Measurements from ENCODE around the gene SLC35B2.

Gene SLC35B2

DNA sequence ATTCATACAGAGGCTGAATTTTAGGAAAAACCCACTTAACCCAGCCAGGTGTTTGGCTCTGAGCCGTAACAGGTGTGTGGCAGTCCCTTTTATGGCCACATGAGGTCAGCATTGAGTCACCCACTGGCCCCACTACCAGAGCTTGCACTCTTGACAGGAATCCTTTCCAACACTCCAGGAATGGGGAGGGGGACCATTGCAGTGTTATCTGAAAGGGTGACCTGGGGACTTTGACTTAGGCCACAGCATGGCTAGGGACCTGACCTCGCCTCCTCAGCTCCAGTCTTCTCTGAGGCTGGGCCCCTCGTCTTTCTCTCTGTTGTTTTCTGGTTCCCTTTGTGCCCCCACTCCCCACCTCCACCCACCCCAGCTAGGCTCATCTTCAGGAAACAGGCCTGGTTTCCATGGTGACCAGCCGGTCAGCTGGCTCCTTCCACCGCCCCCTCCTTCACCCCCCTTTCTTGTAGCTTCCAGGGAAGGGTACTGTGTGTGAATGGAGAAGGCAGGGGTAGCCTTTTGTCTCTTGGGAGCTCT, 10.8 kb upstream of the SLC35B2 start:
- DNase-seq (ENCODE audit: low read depth in 2 of 3, low spot score in 2 of 3) = no peak

DNA sequence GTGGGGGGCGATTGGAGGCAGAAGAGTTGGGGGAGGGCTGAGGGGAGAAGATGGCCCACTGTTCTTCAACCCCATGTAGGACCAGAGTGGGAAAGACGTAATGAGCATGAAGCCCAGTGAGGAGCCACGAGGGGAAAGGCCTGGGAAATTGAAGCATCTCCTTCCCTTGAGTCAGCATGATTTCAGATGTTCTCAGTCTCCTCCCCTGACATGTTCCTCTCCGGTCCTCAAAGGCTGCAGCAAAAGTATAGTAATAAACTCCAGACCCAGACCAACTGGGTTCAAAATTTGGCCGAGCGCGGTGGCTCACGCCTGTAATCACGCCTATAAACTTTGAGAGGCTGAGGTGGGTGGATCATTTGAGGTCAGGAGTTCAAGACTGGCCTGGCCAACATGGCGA, 9.9 kb upstream of the SLC35B2 start:
- DNase-seq (ENCODE audit: low read depth in 2 of 3, low spot score in 2 of 3) = no peak

DNA sequence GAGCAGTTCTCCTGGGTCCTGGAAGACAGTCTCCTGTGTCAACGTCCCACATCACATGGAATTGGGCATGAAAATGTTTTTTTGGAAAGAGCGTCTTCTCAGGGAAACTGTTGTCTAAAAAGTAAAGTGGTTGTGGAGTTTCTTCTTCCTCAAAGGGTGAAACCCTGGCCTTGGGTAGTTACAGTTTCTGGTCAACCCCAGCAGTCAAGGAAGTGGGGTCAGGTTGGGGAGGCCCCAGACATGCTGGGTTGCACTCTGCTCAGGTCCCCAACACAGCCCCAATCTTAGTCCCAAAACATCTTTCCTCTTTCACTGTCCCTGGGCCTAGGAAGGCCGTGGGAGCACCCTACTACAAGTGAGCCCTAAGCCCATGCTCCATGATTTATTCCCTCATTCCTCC, 9.0 kb upstream of the SLC35B2 start:
- DNase-seq (ENCODE audit: low read depth in 2 of 3, low spot score in 2 of 3) = no peak

DNA sequence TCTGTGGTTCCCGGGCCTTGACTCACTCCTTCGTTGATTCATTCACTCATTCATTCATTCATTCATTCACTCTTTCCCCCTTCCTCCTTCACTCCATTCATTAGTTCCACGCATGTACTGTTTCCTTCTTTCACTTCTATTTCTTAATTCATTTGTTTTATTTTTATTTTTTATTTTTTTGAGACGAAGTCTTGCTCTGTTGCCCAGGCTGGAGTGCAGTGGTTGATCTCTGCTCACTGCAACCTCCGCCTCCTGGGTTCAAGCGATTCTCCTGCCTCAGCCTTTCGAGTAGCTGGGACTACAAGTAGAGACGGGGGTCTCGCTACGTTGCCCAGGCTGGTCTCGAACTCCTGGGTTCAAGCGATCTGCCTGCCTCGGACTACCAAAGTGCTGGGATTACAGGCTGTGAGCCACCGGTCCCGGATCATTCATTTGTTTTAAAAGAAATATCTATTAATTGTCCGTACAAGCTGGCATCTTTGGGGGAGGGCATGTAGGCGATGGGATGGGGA, 8.4 kb upstream of the SLC35B2 start:
- no peak for DNase-seq (ENCODE audit: low read depth in 2 of 3, low spot score in 2 of 3)

DNA sequence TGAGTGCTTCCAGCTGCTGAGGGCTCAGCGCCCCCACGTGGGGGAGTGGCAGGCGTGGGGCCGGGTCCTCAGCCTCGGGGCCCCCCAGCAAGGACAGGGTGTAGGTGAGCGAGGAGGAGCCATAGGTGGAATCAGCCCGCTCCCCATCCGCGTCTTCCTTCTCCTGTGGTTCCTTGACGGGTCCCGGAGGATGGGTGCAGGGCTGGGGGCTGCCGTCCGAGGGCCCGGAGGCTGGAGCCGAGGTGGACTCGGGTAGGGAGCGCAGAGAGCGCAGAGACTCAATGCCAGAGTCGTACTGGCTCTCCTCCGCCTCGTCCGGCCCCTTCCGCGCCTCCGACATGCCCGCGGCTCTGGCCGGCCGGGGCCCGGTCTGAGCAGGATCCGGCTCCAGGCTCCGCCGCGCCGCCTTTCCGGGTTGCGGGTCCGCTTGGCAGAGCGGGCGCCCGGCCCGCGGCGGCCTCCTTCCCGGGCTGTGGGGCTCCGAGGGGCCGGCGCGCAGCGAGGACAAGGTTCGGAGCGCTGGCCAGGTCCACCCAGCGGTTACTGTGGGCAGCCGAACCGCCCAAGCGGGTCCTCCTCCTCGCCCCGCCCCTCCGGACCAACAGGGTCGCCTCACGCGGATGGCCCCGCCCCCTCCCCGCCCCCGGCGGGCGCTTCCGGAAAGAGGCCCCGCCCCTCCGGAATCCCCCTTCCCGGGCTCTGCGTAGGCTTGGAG, 7.8 kb upstream of the SLC35B2 start, which contains the start of gene NFKBIE:
NFKBIE (minus strand) TSS at position 545 of the 715 bp plus-strand sequence; CDS start at position 340, 205 bp downstream.
- DNase-seq (ENCODE audit: low read depth in 2 of 3, low spot score in 2 of 3) = peak; percentile 97 to 99 (median 97)

DNA sequence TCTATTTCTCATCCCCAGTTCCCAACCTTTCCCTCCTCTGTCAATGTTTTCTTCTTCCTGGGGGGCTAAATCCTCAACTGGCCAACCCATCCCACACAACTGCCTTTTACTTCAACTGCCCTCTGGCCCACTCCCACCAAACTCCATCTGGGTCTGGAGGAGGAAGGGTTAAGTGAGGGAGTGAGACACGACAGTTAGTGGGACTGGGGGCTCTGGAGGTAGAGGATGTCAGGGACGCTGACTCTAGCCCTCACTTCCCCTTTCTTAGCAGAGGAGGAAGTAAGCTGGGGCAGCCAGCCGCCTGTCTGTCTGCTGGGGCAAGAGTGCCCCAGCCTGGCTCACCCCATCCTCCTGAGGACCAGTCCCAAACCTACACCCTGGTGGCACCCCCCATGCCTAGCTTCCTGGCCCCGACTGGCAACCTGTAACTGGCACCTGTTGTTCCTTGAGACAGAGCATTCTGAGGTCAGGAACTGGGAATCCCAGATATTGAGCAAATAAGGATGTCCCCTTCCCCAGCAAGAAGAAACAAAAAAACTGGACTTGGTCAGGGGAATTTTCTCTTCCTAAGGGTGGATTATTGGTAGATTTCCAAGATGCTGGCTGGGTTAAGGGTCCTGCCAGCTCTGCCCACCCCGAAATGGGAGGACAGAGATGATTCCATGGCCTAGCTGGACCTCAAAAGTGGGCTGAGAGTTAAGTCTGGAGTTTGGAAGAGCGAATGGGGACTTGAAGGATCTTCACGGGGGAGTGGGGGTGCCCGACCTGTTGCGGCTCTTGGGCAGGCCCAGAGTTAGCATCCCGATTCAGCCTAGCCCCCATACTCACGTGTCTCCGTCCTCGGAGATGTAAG, 7.1 kb upstream of the SLC35B2 start:
- no peak for DNase-seq (ENCODE audit: low read depth in 2 of 3, low spot score in 2 of 3)

DNA sequence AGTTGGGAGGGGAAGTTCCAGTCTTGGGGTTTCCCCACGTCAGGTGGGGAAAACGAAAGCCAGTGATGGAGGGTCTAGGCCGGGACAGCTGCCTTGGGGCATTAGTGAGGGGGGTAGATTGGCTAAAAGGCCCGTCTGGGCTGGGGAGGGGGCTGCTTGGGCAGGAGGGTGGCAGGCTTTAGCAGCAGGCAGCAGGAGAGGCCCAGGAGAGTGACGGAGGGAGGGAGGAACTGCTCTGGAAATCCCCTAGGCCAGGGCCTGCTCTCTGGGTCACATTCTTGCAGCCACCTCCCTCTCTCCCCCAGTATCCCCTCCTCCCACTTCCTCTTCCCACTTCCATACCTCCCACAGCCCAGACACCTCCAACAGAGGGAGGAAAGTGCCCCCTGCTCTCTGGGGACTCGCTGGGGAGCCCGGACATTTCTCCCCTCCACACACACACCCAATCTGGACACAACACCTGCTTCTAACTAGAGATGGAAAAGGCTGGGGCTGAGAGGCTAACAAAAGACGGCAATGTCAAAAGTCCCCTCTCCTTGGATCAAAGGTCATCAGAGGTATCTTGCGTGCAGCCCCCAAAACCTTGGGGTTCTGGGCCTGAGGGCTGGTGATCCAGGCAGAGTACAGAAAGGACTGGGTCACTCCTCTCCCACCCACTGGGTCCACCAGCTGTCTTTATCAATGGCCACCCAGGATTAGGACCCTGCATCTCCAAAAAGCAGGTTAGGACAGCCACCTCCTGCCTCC, 6.2 kb upstream of the SLC35B2 start:
- DNase-seq (ENCODE audit: low read depth in 2 of 3, low spot score in 2 of 3) = no peak

DNA sequence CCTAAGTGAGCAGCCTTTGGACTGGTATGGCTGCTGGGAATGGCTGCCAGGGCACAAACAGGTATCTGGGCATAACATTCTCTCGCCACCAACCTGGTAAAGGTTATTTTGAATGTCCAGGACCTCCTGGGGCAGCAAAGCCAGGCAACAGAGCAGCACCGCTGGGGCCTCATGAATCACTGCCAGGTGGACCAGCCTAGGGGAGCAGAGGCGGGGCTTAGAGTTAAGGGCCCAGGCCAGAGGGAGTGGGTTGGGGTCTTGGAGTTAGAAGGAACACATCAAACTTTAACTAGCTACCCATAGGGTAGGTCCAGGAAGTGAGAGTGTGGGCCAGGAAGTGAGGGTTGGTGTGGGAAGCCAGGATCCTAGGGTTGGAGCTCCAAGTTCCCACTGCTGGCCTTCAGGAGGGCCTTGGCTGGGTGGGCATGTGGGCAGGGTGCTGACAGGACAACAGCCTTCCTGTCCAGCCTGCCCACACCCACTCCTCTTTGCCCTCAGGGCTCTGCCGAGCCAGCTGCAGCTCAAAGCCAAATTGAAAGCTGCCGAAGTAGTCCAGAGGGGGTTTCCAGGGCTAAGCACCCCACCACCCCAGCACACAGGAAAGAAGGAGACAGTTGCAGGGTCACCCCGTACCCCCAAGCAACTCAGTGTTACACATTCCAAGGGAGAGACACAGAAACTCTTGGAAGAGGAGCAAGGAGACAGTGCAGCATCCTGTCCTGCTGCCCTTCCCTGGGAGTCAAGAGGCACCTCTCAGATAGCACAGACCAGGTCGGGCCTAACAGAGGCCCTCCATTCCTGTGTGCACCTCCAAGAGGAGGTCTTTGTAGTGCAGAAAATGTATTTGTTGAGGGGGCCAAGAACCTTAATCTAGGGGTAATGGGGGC, 5.4 kb upstream of the SLC35B2 start:
- no peak for DNase-seq (ENCODE audit: low read depth in 2 of 3, low spot score in 2 of 3)

DNA sequence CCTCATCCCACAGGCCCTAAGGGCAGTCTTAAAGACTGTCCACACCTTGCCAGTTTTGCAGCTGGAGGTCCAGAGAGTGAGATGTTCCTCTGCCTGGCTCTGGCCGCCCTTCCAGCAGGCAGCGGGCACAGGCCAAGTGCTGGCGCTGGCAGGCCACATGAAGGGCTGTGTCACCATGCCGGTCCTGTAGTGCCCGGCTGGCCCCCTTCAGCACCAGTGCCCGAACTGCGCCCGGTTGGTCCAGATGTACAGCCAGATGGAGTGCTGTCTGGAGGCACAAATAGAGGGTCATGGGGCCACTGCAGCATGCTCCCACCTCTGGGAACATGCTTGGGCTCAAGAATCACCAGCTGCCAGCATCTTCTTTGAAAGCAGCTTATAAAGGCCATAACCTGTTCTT, 4.3 kb upstream of the SLC35B2 start:
- no peak for DNase-seq (ENCODE audit: low read depth in 2 of 3, low spot score in 2 of 3)

DNA sequence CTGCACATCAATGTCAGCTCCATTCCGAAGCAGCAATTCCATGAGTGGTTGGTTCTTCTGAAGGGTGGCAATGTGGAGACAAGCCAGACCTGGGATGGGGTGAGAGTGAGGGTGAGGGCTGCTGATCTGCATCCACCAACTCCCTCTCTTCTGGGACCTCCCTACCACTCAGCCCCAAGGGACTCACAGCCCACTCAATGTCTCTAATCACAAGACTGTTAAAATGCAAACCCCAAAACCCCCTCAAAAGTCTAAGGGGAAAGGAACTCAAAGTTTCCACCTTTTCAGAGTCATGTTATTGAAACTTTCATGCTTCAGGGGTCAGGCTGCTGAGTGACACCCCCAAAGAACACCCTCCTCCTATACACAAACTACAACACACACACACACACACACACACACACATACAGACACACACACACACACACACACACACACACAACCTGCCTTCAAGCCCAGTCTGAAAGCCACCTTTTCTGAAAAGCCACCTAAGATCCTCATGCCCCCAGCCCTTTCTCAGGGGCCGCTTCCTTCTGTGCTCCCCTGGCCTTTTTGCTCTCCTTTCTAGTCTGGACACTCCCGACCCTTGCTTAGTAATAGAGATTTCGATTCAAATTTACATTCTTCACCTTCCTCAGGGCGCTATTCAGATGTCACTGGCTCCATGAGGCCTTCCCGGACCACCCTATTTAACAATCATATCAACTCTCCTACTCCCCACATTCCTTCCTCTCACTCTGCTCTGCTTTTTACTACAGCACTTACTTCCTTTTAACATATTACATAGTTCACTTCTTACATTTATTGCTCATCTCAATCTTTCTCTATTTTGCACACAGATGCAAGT, 3.3 kb upstream of the SLC35B2 start:
- no peak for DNase-seq (ENCODE audit: low read depth in 2 of 3, low spot score in 2 of 3)

DNA sequence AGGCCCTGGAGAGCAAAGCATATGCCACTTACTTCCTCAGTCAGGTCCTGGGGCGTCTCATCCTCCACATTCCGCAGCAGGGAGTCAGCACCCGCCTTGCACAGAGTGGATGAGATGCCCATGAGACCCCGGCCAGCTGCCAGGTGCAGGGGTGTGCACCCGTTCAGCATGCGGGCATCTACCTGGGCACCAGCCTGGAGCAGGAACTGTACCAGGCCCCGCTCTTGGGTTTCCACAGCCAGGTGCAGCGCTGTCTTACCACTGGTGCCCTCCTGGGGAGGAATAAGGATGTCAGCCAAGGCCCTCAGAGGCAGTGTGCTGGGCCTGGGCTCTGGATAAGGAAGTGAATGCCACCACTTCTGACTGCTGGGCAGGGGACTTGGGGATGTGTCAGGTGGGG, 2.7 kb upstream of the SLC35B2 start:
- no peak for DNase-seq (ENCODE audit: low read depth in 2 of 3, low spot score in 2 of 3)

DNA sequence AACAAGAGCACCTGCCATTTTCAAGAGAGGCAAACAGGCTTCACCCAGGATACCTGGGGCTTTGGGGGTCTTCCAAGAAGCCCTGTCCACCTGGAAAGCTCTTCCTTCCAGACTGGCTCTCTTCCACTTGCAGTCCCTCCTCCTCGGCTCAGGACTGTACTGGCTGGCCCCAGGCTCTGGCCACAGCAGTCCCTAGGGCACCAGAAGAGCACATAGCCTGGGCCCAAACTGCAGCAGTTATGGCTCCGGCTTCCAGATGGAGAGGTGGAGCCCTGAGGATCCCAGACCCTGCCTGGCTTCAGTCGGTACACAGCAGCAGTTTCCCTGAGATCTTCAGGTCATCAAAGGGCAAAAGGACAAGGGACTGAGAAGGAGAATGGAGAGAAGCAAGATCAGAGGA, 1.6 kb upstream of the SLC35B2 start:
- DNase-seq (ENCODE audit: low read depth in 2 of 3, low spot score in 2 of 3) = no peak

DNA sequence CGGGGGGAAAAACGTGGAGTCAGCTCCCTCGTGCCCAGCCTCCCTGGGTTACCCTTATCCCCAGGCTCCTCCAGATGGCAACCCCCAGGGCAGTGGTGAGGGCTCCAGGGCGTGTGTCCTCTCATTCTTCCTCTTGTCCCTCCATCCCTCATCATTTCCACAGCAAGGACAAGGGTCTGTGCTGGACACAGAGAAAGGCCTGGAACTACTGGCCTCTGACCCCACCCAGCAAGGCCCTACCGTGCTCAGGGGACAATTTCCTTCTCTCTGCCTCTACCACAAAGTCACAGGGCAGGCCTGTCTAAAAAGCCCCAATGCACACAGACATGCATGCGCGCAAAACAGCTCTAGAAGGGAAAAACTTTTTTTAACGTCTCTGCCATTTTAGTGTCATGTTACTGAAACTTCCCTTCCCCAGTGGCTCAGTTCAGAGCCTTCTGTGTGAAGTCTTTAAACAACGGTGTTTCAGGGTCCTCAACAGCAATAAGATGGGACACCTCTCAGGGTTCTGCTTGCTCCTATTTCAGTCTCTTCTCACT, 1.1 kb upstream of the SLC35B2 start:
- DNase-seq (ENCODE audit: low read depth in 2 of 3, low spot score in 2 of 3) = no peak

DNA sequence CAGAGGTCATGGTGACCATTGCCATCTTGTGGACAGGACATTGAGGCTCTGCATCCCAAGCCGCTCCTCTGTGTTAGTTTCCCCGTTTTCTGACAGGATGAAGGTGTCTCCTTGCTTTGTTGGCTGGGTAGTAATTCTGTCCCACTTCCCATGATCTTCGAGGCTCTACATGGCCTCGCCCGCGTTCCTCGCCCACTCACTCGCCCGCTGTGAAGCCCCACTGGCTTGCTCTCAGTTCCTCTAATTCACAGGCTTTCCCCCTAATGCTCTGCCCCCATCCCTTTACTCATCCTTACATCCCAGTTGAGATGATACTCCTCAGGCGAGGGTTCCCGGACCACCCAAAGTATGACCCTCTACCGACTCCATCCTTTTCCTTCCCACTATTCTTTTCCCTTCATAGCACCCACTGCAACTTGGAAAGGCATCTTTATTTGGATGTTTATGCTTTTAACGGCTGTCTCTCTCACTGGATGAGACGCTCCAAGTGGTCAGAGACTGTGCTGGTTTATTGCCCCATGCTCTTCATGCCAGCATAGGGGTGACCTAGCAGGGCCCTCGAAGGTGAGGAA, 511 bp upstream of the SLC35B2 start:
- DNase-seq (ENCODE audit: low read depth in 2 of 3, low spot score in 2 of 3) = no peak

DNA sequence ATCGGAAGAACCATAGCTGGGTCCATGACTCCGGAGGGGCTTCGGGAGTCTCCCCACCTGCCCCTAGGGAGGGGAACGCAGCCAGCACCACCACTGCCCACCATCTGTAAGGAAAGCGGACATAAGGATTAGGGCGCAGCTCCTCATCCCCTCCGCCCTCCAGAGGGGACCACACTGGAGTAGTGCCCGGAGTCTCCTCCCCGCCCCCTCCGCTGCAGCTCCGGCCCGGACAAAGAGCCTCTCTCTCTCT, 628 bp downstream of the SLC35B2 start:
- DNase-seq (ENCODE audit: low read depth in 2 of 3, low spot score in 2 of 3) = no peak

DNA sequence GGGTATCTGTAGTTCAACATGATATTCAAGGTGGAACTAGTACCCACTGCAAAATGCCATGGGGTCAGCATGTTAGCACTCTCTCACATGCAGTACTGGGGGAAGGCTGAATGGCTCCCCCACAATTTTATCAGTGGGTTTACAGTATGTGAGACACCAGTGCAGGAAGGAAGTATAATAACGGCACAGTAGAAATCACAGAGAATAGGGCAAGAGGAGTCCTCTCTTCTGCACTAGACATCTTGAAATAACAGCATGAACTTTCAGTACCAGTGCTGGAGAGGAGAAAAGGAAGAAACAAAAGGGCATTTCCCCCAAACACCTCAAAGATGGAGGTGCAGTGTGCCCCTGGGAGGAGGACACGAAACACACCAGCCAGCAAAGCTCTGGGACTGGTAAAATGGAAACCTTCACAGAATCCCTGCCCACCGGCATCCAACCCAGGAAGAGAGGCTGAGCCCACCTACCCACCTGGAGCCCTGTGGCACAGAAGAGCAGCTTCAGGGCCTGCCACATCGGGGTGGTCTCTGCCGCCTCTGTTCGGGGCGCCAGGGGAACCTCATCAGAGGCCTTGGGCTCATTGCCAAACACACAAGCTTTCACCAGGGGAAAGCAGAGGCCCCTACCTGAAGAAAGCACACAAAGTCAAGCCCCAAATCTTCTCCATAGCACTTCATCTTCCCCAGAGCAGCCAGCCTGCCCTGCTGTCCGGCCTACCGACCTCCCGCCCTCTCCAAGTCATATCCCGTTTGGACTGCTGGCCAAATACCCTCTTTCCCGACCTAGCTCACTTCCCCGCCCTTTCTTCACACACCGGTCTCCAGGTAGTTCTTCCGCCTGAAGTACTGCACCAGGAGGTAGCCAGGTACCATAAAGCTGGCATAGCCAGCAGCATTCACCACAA, 1.2 kb downstream of the SLC35B2 start:
- no peak for DNase-seq (ENCODE audit: low read depth in 2 of 3, low spot score in 2 of 3)

DNA sequence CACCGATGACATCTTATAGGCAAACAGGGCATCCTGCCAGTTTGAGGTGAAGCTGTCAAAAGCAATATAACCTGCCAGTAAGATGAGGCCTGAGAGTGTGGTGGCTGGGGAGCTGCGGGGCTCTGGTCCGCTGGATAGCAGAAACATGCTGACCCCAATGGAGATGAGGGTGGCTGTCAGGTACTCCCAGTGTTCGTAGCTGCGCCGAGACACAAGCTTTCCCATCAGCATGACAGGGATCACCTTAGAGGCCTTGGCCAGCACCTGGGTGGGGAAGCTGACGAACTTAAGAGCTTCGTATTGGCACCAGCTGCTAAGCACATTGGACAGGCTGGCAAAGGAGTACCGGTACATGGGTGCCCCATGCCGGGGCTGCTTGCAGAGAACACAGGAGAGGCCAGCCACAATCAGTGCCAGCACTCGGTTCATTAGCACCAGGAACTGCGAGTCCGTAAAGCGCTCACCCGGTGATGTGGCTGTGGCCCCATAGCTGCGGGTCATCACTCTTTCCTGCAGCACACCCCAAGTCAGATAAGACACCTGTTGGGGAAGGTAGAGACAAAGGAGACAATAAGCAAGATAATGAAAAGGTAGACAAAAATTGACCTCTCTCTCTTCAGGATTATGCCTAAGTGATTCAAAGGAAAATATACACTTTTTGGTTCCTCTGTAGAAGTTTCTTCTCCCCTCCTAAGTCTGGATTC, 2.1 kb downstream of the SLC35B2 start:
- DNase-seq (ENCODE audit: low read depth in 2 of 3, low spot score in 2 of 3) = no peak
